GM19239 (cell line): Measurements from ENCODE around the gene MEAK7.

Source experiments
- DNase-seq: peaks from one replicate; pipeline ENCODE4 v3.0.0; 2011; ENCODE audit warnings: low spot score; ENCODE audit not compliant: insufficient read length
- FAIRE-seq: peaks from 2 replicates; lab custom pipeline; 2011; peaks lifted over from hg19 to GRCh38; lab: Jason Lieb, UNC

The MEAK7 gene

GRCh38 chr16:84478172-84478947, 26.1 kb downstream of the MEAK7 start:
- FAIRE-seq = no peak
- DNase-seq = no peak

- DNase-seq (no peak), FAIRE-seq (no peak)
These were observed 26.8 kb downstream of the MEAK7 start for GRCh38 chr16:84477661-84478060.

- FAIRE-seq = no peak
- DNase-seq = no peak
These were observed 28.1 kb downstream of the MEAK7 start for GRCh38 chr16:84476401-84476800.

GRCh38 chr16:84475643-84476240, 28.7 kb downstream of the MEAK7 start:
- no peak for DNase-seq
- no peak for FAIRE-seq

- FAIRE-seq (no peak), DNase-seq (no peak)
These were observed 32.5 kb downstream of the MEAK7 start for GRCh38 chr16:84471966-84472365.

GRCh38 chr16:84471316-84471715, 33.1 kb downstream of the MEAK7 start:
- FAIRE-seq (no peak), DNase-seq (no peak)

GRCh38 chr16:84467709-84468108, 36.8 kb downstream of the MEAK7 start:
- no peak for DNase-seq
- no peak for FAIRE-seq

GRCh38 chr16:84467256-84467655, 37.2 kb downstream of the MEAK7 start:
- FAIRE-seq (no peak), DNase-seq (no peak)

GRCh38 chr16:84466692-84467091, 37.8 kb downstream of the MEAK7 start:
- FAIRE-seq (no peak), DNase-seq (no peak)

- no peak for DNase-seq
- no peak for FAIRE-seq
These were observed 39.3 kb downstream of the MEAK7 start for GRCh38 chr16:84465154-84465553.

- FAIRE-seq (no peak), DNase-seq (no peak)
These were observed 40.3 kb downstream of the MEAK7 start for GRCh38 chr16:84464116-84464515.

- no peak for FAIRE-seq
- no peak for DNase-seq
These were observed 41.2 kb downstream of the MEAK7 start for GRCh38 chr16:84463221-84463620.

- no peak for DNase-seq
- no peak for FAIRE-seq
These were observed 41.9 kb downstream of the MEAK7 start for GRCh38 chr16:84462296-84463210.

- DNase-seq = no peak
- no peak for FAIRE-seq
These were observed 42.8 kb downstream of the MEAK7 start for GRCh38 chr16:84461413-84462295.

- FAIRE-seq (no peak), DNase-seq (no peak)
These were observed 43.4 kb downstream of the MEAK7 start for GRCh38 chr16:84461029-84461412.

- DNase-seq = no peak
These were observed 43.9 kb downstream of the MEAK7 start for GRCh38 chr16:84460406-84461028.

GRCh38 chr16:84459941-84460405, 44.5 kb downstream of the MEAK7 start:
- FAIRE-seq = no peak

More at GRCh38 chr16:84460406-84461028, 43.9 kb downstream of the MEAK7 start:
- FAIRE-seq = no peak

GRCh38 chr16:84459533-84459894, 44.9 kb downstream of the MEAK7 start:
- FAIRE-seq = no peak
- no peak for DNase-seq

More at GRCh38 chr16:84459941-84460405, 44.5 kb downstream of the MEAK7 start:
- DNase-seq = no peak
